Right cardiac atrium (tissue), 5 donors: Measurements from ENCODE around the gene CEP85L. TPM values are rescaled to one million over a fixed set of nuclear protein-coding genes. Genes with fewer than 3 reads are reported as not detected.

ENCODE experiments used
- ATAC-seq, 2 donors: fragments of 200-7000 bp; cut with Tn5 transposase; one replicate each; pipeline versions ENCODE4 v1.8.0 to v1.9.1; 2020; ENCODE audit warnings: moderate library complexity in 2 of 2, mild to moderate bottlenecking in 1 of 2
- DNase-seq, 3 donors: peaks; one replicate each; pipeline ENCODE4 v3.0.0-alpha.2; 2020
- H3K27ac ChIP-seq: one replicate; pipeline ENCODE4 v1.5.1; 2013; ENCODE audit warnings: mild to moderate bottlenecking, low read length, control low read depth, moderate library complexity
- H3K27me3 ChIP-seq: one replicate; pipeline ENCODE4 v1.6.1; 2013; ENCODE audit not compliant: control insufficient read depth, insufficient read depth
- H3K4me1 ChIP-seq: one replicate; pipeline ENCODE4 v1.6.1; 2013; ENCODE audit warnings: low read length; ENCODE audit not compliant: control insufficient read depth, insufficient read depth
- H3K4me3 ChIP-seq: one replicate; pipeline ENCODE4 v1.5.1; 2013; ENCODE audit warnings: low read length, control low read depth
- H3K9me3 ChIP-seq: one replicate; pipeline ENCODE4 v1.6.1; 2013; ENCODE audit warnings: low read length; ENCODE audit not compliant: control insufficient read depth
- WGBS: extraction: QIAGEN DNeasy Blood & Tissue Kit; methylation state at CpG from one replicate; pipeline ENCODE4 v1.1.7; 2013; 5-methylcytosine and 5-hydroxymethylcytosine counted together
- intact Hi-C, 4 donors: fragments of 100-400 bp; cut with DNase I; formaldehyde crosslinking; loops; one replicate each; pipeline versions ENCODE4 v1.11.0 to v1.14.0; 2022 to 2023
- polyA plus RNA-seq: library from polyadenylated mRNA; stranded (reverse); fragments of 200-250 nt; gene quantifications from one replicate; pipeline ENCODE4 v1.2.3, GENCODE V29; 2013
- total RNA-seq, 4 donors: library from RNA; stranded (reverse); fragmentation: NEBNext Ultra II Directional; extraction: Animal tissue kit (Norgen Biotek cat#: 25700); gene quantifications; one replicate each; pipeline ENCODE4 v1.2.1, GENCODE V29; 2021
- donor health status: healthy with polysubstance abuse.
- donor health status: DM: no; HTN: yes; CAD: no.
- donor health status: DM: no; HTN: no; CAD: no.
- donor health status: DM: no; HTN: yes; CAD: no; lungs with severe emphysema.
- donor health status: DM: yes; HTN: yes; CAD: no.

CEP85L gene
- total and polyA plus RNA-seq, 5 donors = 3.8 to 11.5 (median 7.2) TPM

- H3K4me1 ChIP-seq = no peaks in the 10 kb centered on the region
- no peak overlapping the region for H3K4me3 ChIP-seq
- H3K27ac ChIP-seq = no peak overlapping the region
- intact Hi-C loops = no loop called here
- DNase-seq (no peak), ATAC-seq (no peak)
- WGBS = 71% methylated on average over 4 of the region's 4 CpGs
- peaks cover 2% of the 10 kb centered on the region for H3K9me3 ChIP-seq
- no peaks in the 10 kb centered on the region for H3K27me3 ChIP-seq
These were observed 73.4 kb downstream of the CEP85L start for GRCh38 chr6:118577972-118578371.

GRCh38 chr6:118574051-118574865, 77.1 kb downstream of the CEP85L start:
- no peak overlapping the region for H3K4me3 ChIP-seq
- intact Hi-C loops = no loop called here
- no peak for DNase-seq
- H3K27me3 ChIP-seq = no peaks in the 10 kb centered on the region
- H3K27ac ChIP-seq = no peak overlapping the region
- no peak for ATAC-seq
- H3K9me3 ChIP-seq = peaks cover 2% of the 10 kb centered on the region
- no peaks in the 10 kb centered on the region for H3K4me1 ChIP-seq
- 97% methylated on average over 13 of the region's 13 CpGs for WGBS

GRCh38 chr6:118571121-118571520, 80.3 kb downstream of the CEP85L start:
- DNase-seq = no peak
- H3K27ac ChIP-seq = no peak overlapping the region
- no peak overlapping the region for H3K4me3 ChIP-seq
- peaks cover 2% of the 10 kb centered on the region for H3K4me1 ChIP-seq
- no peaks in the 10 kb centered on the region for H3K27me3 ChIP-seq
- peaks cover 2% of the 10 kb centered on the region for H3K9me3 ChIP-seq
- 93% methylated on average over 2 of the region's 2 CpGs for WGBS
- ATAC-seq = no peak
- intact Hi-C loops = no loop called here

- Histone ChIP-seq H3K27me3 (no peaks in the 10 kb centered on the region), H3K9me3 (no peaks in the 10 kb centered on the region), H3K4me3 (no peak overlapping the region), H3K27ac (no peak overlapping the region), H3K4me1 (peaks cover 2% of the 10 kb centered on the region)
- intact Hi-C loops = no loop called here
- DNase-seq (no peak), ATAC-seq (no peak)
- 99% methylated on average over 1 of the region's 1 CpG for WGBS
These were observed 81.9 kb downstream of the CEP85L start for GRCh38 chr6:118569498-118569897.

GRCh38 chr6:118567974-118568373, 83.4 kb downstream of the CEP85L start:
- intact Hi-C loops = no loop called here

GRCh38 chr6:118565311-118565960, 86.0 kb downstream of the CEP85L start:
- DNase-seq (no peak), ATAC-seq (peak in 1 of 2 donors; percentile 17)
- intact Hi-C loops = no loop called here
- H3K4me3 ChIP-seq = no peak overlapping the region
- H3K9me3 ChIP-seq = no peaks in the 10 kb centered on the region
- no peaks in the 10 kb centered on the region for H3K27me3 ChIP-seq
- 75% methylated on average over 5 of the region's 5 CpGs for WGBS
- no peak overlapping the region for H3K27ac ChIP-seq
- H3K4me1 ChIP-seq = peaks cover 2% of the 10 kb centered on the region

More at GRCh38 chr6:118567974-118568373, 83.4 kb downstream of the CEP85L start:
- 49% methylated on average over 3 of the region's 3 CpGs for WGBS
- ATAC-seq (peak; percentile 54 to 57), DNase-seq (no peak)
- no peak overlapping the region for H3K27ac ChIP-seq
- H3K27me3 ChIP-seq = no peaks in the 10 kb centered on the region
- H3K4me1 ChIP-seq = peaks cover 2% of the 10 kb centered on the region
- no peaks in the 10 kb centered on the region for H3K9me3 ChIP-seq
- no peak overlapping the region for H3K4me3 ChIP-seq

GRCh38 chr6:118562959-118563358, 88.4 kb downstream of the CEP85L start:
- H3K4me3 ChIP-seq = no peak overlapping the region
- WGBS = 63% methylated on average over 1 of the region's 1 CpG
- H3K4me1 ChIP-seq = peaks cover 2% of the 10 kb centered on the region
- ATAC-seq = peak; percentile 27 to 50
- H3K9me3 ChIP-seq = no peaks in the 10 kb centered on the region
- no peak for DNase-seq
- H3K27ac ChIP-seq = no peak overlapping the region
- H3K27me3 ChIP-seq = no peaks in the 10 kb centered on the region
- intact Hi-C loops = no loop called here

GRCh38 chr6:118562248-118562647, 89.1 kb downstream of the CEP85L start:
- 64% methylated on average over 1 of the region's 1 CpG for WGBS
- ATAC-seq (peak in 1 of 2 donors; percentile 32), DNase-seq (no peak)
- H3K9me3 ChIP-seq = no peaks in the 10 kb centered on the region
- H3K27ac ChIP-seq = no peak overlapping the region
- H3K4me3 ChIP-seq = no peak overlapping the region
- no peaks in the 10 kb centered on the region for H3K4me1 ChIP-seq
- H3K27me3 ChIP-seq = no peaks in the 10 kb centered on the region
- intact Hi-C loops = no loop called here

- no peaks in the 10 kb centered on the region for H3K27me3 ChIP-seq
- H3K4me3 ChIP-seq = no peak overlapping the region
- DNase-seq (no peak), ATAC-seq (no peak)
- H3K4me1 ChIP-seq = no peaks in the 10 kb centered on the region
- no peaks in the 10 kb centered on the region for H3K9me3 ChIP-seq
- intact Hi-C loops = no loop called here
- H3K27ac ChIP-seq = no peak overlapping the region
These were observed 91.7 kb downstream of the CEP85L start for GRCh38 chr6:118559659-118560058.

- Histone ChIP-seq H3K9me3 (no peaks in the 10 kb centered on the region), H3K4me1 (no peaks in the 10 kb centered on the region), H3K4me3 (no peak overlapping the region), H3K27me3 (no peaks in the 10 kb centered on the region), H3K27ac (no peak overlapping the region)
- ATAC-seq = peak in 1 of 2 donors; percentile 9
- intact Hi-C loops = no loop called here
- DNase-seq = no peak
- WGBS = 31% methylated on average over 6 of the region's 6 CpGs
These were observed 92.8 kb downstream of the CEP85L start for GRCh38 chr6:118558464-118559217.

- H3K4me1 ChIP-seq = no peaks in the 10 kb centered on the region
- intact Hi-C loops = loop anchor here in 1 of 4 donors (5.0 kb wide), 1 partner anchor 267 kb away; no protein-coding TSS in a partner anchor
- H3K9me3 ChIP-seq = no peaks in the 10 kb centered on the region
- H3K27ac ChIP-seq = no peak overlapping the region
- H3K4me3 ChIP-seq = peak overlapping the region; percentile 76
- peak; percentile 57 to 61 for ATAC-seq
- no peaks in the 10 kb centered on the region for H3K27me3 ChIP-seq
- DNase-seq = no peak
- WGBS = 45% methylated on average over 1 of the region's 1 CpG
These were observed 96.7 kb downstream of the CEP85L start for GRCh38 chr6:118554698-118555097.
